Endothelial cell of umbilical vein (primary cell): ENCODE measurements around the gene NF1. TPM values are rescaled to one million over a fixed set of nuclear protein-coding genes. Genes with fewer than 3 reads are reported as not detected.

Source experiments
- BruUV-seq: library from RNA; stranded (reverse); fragments of 400-500 nt; replicated peaks from 2 replicates; lab custom pipeline; 2021; lab: Mats Ljungman, UMichigan
- CTCF ChIA-PET: fragments of 300-600, 350-600 bp; sonication (Branson Sonifier 250); formaldehyde crosslinking; loops from one replicate; lab custom pipeline; 2021; ENCODE audit warnings: antibody characterized with exemption, inconsistent platforms; lab: Charles Lee
- POLR2A ChIA-PET: fragments of 300-600, 350-600 bp; sonication (Branson Sonifier 250); formaldehyde crosslinking; loops from one replicate; lab custom pipeline; 2021; ENCODE audit warnings: antibody characterized with exemption, inconsistent platforms; lab: Charles Lee
- DNase-seq: peaks from one replicate; pipeline ENCODE4 v3.0.0-alpha.2; 2011; ENCODE audit warnings: low read depth, low spot score
- FAIRE-seq: peaks from 2 replicates; lab custom pipeline; 2011; peaks lifted over from hg19 to GRCh38; lab: Jason Lieb, UNC
- H2AFZ ChIP-seq: 2 replicates; pipeline ENCODE4 v1.6.0; 2012; ENCODE audit warnings: low read depth, low read length, control low read depth, inconsistent platforms
- H3K27ac ChIP-seq: 2 replicates; pipeline ENCODE4 v1.5.1; 2011; ENCODE audit warnings: low read depth, mild to moderate bottlenecking, control low read depth, low read length, moderate library complexity; ENCODE audit not compliant: insufficient read depth
- H3K27me3 ChIP-seq, 2 experiments: 2 replicates each; pipeline versions ENCODE4 v1.6.0 to v1.6.1; 2011; ENCODE audit warnings: low read length in 2 of 2, mixed read lengths in 1 of 2; ENCODE audit not compliant: control insufficient read depth in 2 of 2, insufficient read depth in 2 of 2
- H3K36me3 ChIP-seq, 2 experiments: 2 replicates in 1 of 2; 3 replicates in 1 of 2; pipeline ENCODE4 v1.5.1; 2011; ENCODE audit warnings: low read length in 2 of 2, mild to moderate bottlenecking in 1 of 2, moderate library complexity in 1 of 2; ENCODE audit not compliant: control insufficient read depth in 2 of 2, insufficient read depth in 2 of 2; ENCODE audit errors: extremely low read depth in 1 of 2
- H3K4me1 ChIP-seq: 3 replicates; pipeline ENCODE4 v1.5.1; 2011; ENCODE audit warnings: mild to moderate bottlenecking, low read length; ENCODE audit not compliant: control insufficient read depth, insufficient read depth; ENCODE audit errors: extremely low read depth
- H3K4me2 ChIP-seq: 2 replicates; pipeline ENCODE4 v1.6.1; 2011; ENCODE audit warnings: low read length, control low read depth, mixed read lengths; ENCODE audit not compliant: insufficient read depth
- H3K4me3 ChIP-seq, 3 experiments: fragments of 200-600 bp in 1 of 3; sonication (generic), shearing (Covaris generic) in 1 of 3; replicated peaks in 1 of 3; 2 replicates each; pipeline ENCODE4 v1.5.1; 2011 to 2016; ENCODE audit warnings: control low read depth in 3 of 3, low read length in 3 of 3, mild to moderate bottlenecking in 2 of 3, inconsistent platforms in 1 of 3, low read depth in 1 of 3, moderate library complexity in 1 of 3; ENCODE audit not compliant: insufficient read depth in 1 of 3
- H3K79me2 ChIP-seq: 2 replicates; pipeline ENCODE4 v1.6.0; 2012; ENCODE audit warnings: low read length, inconsistent platforms; ENCODE audit not compliant: control insufficient read depth, insufficient read depth
- H3K9ac ChIP-seq: replicated peaks from 2 replicates; pipeline ENCODE3; 2011; ENCODE audit warnings: low read length, control low read depth; ENCODE audit not compliant: insufficient read depth; ENCODE audit errors: extremely low read depth
- H3K9me1 ChIP-seq: replicated peaks from 3 replicates; pipeline ENCODE4 v1.6.0; 2011; ENCODE audit warnings: mild to moderate bottlenecking, low read length; ENCODE audit not compliant: control insufficient read depth, insufficient read depth; ENCODE audit errors: extremely low read depth
- H3K9me3 ChIP-seq: replicated peaks from 2 replicates; pipeline ENCODE4 v1.5.1; 2012; ENCODE audit warnings: low read length, inconsistent platforms; ENCODE audit not compliant: control insufficient read depth, insufficient read depth
- H4K20me1 ChIP-seq: replicated peaks from 2 replicates; pipeline ENCODE3; 2011; ENCODE audit warnings: mild to moderate bottlenecking, low read length; ENCODE audit not compliant: control insufficient read depth, insufficient read depth; ENCODE audit errors: extremely low read depth
- EZH2 ChIP-seq: IDR thresholded peaks from 2 replicates; pipeline ENCODE4 v1.6.1; 2012; ENCODE audit warnings: borderline replicate concordance, low read depth, mild to moderate bottlenecking, moderate library complexity, low read length, inconsistent platforms; ENCODE audit not compliant: severe bottlenecking
- FOS ChIP-seq: IDR thresholded peaks from 2 replicates; pipeline ENCODE4 v1.6.1; 2011; ENCODE audit warnings: mild to moderate bottlenecking, low read length, moderate library complexity, borderline replicate concordance; ENCODE audit not compliant: insufficient read depth
- GATA2 ChIP-seq: IDR thresholded peaks from 2 replicates; pipeline ENCODE4 v1.7.0; 2011; ENCODE audit warnings: low read depth, mild to moderate bottlenecking, moderate library complexity, mixed read lengths, low read length; ENCODE audit not compliant: insufficient read length, insufficient read depth
- JUN ChIP-seq: IDR thresholded peaks from 2 replicates; pipeline ENCODE4 v1.6.1; 2011; ENCODE audit warnings: borderline replicate concordance, low read depth; ENCODE audit not compliant: insufficient read length, insufficient read depth
- MYC ChIP-seq: IDR thresholded peaks from one replicate; pipeline ENCODE4 v1.6.1; 2011; ENCODE audit warnings: mild to moderate bottlenecking, low read depth, low read length
- POLR2A ChIP-seq: IDR thresholded peaks from 2 replicates; pipeline ENCODE4 v1.6.1; 2012; ENCODE audit warnings: low read depth, mild to moderate bottlenecking, control low read depth, low read length
- POLR2AphosphoS5 ChIP-seq: IDR thresholded peaks from 2 replicates; pipeline ENCODE4 v1.6.1; 2012; ENCODE audit warnings: low read depth, mild to moderate bottlenecking, control low read depth, low read length, moderate library complexity; ENCODE audit not compliant: insufficient read depth
- dilution Hi-C: fragments of 300-500 bp; cut with MboI; formaldehyde crosslinking; loops from one replicate; pipeline ENCODE4 v1.15.0; 2019; ENCODE audit warnings: low sequenced_read_pairs; ENCODE audit not compliant: extremely low pct_ligation_motif_present
- intact Hi-C: fragments of 100-400 bp; cut with micrococcal nuclease; formaldehyde crosslinking; loops from one replicate; pipeline ENCODE4 v1.10.0; 2022
- polyA plus RNA-seq, 4 experiments: library from polyadenylated mRNA; depleted of rRNA in 3 of 4; stranded (reverse) in 3 of 4; unstranded in 1 of 4; fragments of >200 nt; gene quantifications; 2 replicates each; pipeline versions ENCODE4 v1.2.1 to v1.2.3, GENCODE V29; 2011 to 2012; ENCODE audit warnings: missing spikeins in 1 of 4
- total RNA-seq: library from RNA; stranded (reverse); gene quantifications from 2 replicates; pipeline ENCODE4 v1.2.3, GENCODE V29; 2021
- TF ChIP-seq, protein P1 (sequence below): IDR thresholded peaks from 2 replicates; pipeline ENCODE4 v1.6.1; 2011; ENCODE audit not compliant: insufficient read depth, insufficient read length
- TF ChIP-seq, protein P2 (sequence below), 2 donors: IDR thresholded peaks; 1 replicate in 1 of 2; 2 replicates in 1 of 2; pipeline ENCODE4 v1.5.1; 2011; ENCODE audit warnings: low read length in 2 of 2, mild to moderate bottlenecking in 2 of 2, moderate library complexity in 2 of 2, control low read depth in 1 of 2, inconsistent platforms in 1 of 2, low read depth in 1 of 2; ENCODE audit not compliant: insufficient read depth in 1 of 2; ENCODE audit errors: extremely low read depth in 1 of 2

The NF1 gene
- total and polyA plus RNA-seq, 2 donors (not counting 3 experiments of a cell fraction or from before 2014, with no cell fraction given): 13.7 to 42.4 TPM

DNA sequence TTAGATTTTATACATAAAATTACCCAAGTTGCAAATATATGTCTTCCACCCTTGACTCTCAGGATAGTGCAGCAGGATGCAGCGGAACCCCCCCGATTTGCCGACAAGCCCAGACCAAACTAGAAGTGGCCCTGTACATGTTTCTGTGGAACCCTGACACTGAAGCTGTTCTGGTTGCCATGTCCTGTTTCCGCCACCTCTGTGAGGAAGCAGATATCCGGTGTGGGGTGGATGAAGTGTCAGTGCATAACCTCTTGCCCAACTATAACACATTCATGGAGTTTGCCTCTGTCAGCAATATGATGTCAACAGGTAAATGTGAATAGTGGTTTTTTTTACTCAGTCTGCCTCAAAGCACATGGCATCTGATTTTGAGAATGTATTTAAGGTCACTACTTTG is 131.6 kb downstream of the NF1 start:
- BruUV-seq: no TSS peak
- peaks cover 0 to 4% of the 10 kb centered on the region in 2 experiments for H3K36me3 ChIP-seq
- no peaks in the 10 kb centered on the region for H3K27me3 ChIP-seq
- H3K4me1 ChIP-seq: no peaks in the 10 kb centered on the region
- no peak overlapping the region for H3K4me3 ChIP-seq
- H2AFZ ChIP-seq: no peak overlapping the region
- TF ChIP-seq, protein P1, sequence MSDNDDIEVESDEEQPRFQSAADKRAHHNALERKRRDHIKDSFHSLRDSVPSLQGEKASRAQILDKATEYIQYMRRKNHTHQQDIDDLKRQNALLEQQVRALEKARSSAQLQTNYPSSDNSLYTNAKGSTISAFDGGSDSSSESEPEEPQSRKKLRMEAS: no peak
- TF ChIP-seq POLR2A: no peak
- no peak for TF ChIP-seq EZH2
- no peak for TF ChIP-seq POLR2AphosphoS5
- TF ChIP-seq JUN: no peak
- TF ChIP-seq, protein P2, sequence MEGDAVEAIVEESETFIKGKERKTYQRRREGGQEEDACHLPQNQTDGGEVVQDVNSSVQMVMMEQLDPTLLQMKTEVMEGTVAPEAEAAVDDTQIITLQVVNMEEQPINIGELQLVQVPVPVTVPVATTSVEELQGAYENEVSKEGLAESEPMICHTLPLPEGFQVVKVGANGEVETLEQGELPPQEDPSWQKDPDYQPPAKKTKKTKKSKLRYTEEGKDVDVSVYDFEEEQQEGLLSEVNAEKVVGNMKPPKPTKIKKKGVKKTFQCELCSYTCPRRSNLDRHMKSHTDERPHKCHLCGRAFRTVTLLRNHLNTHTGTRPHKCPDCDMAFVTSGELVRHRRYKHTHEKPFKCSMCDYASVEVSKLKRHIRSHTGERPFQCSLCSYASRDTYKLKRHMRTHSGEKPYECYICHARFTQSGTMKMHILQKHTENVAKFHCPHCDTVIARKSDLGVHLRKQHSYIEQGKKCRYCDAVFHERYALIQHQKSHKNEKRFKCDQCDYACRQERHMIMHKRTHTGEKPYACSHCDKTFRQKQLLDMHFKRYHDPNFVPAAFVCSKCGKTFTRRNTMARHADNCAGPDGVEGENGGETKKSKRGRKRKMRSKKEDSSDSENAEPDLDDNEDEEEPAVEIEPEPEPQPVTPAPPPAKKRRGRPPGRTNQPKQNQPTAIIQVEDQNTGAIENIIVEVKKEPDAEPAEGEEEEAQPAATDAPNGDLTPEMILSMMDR (IDR thresholded peaks at IDR 0.05; ENCODE audit: extremely low read depth in 1 of 2, insufficient read depth in 1 of 2, low read depth in 1 of 2, low read length in 2 of 2): no peak
- TF ChIP-seq GATA2: no peak
- no peak for TF ChIP-seq FOS
- TF ChIP-seq MYC: no peak
- H4K20me1 ChIP-seq: no peaks in the 10 kb centered on the region
- intact Hi-C loops (no loop called here), dilution Hi-C loops (no loop called here)
- no peak for DNase-seq
- CTCF ChIA-PET: interaction anchor here (1.1 kb wide), 1 partner anchor 27 kb away, joined by 3 read pairs; no protein-coding TSS in a partner anchor
- no peaks in the 10 kb centered on the region for H3K9me3 ChIP-seq
- H3K27ac ChIP-seq: no peak overlapping the region
- POLR2A ChIA-PET: no interaction called here
- no peaks in the 10 kb centered on the region for H3K79me2 ChIP-seq
- H3K9me1 ChIP-seq: no peaks in the 10 kb centered on the region
- no peak overlapping the region for H3K9ac ChIP-seq
- H3K4me2 ChIP-seq: no peak overlapping the region
- FAIRE-seq: no peak
